K562 (cell line): ENCODE results near the gene PHF10. TPM values are rescaled to one million over a fixed set of nuclear protein-coding genes. Genes with fewer than 3 reads are reported as not detected.

Source experiments
- FIP1L1 ChIP-seq: fragments of 200-400 bp; formaldehyde crosslinking; IDR thresholded peaks from 2 replicates; pipeline ENCODE4 v1.6.1; 2018; ENCODE audit warnings: mild to moderate bottlenecking, low read depth, low read length; ENCODE audit not compliant: poor library complexity, severe bottlenecking
- PHF20 ChIP-seq: fragments of 450-650 bp; IDR thresholded peaks from 2 replicates; pipeline ENCODE4 v1.6.1; 2018; ENCODE audit not compliant: partially characterized antibody
- TBL1XR1 ChIP-seq, 2 experiments: IDR thresholded peaks; 2 replicates each; pipeline ENCODE4 v1.6.1; 2012; ENCODE audit warnings: improper control_type of control experiment in 2 of 2, low read length in 2 of 2, mild to moderate bottlenecking in 1 of 2
- ZFP30 ChIP-seq: fragments of 250-450 bp; sonication (Bioruptor Pico); IDR thresholded peaks from 2 replicates; pipeline ENCODE4 v1.8.0; 2022; ENCODE audit warnings: moderate library complexity, mild to moderate bottlenecking, inconsistent platforms, borderline replicate concordance
- ZNF282 ChIP-seq: sonication (generic); formaldehyde crosslinking; IDR thresholded peaks from 2 replicates; pipeline ENCODE4 v1.8.1; 2023; ENCODE audit warnings: missing genetic modification reagents
- polyA plus RNA-seq, 8 experiments: library from polyadenylated mRNA; depleted of rRNA in 4 of 8; stranded (reverse) in 5 of 8; unstranded in 3 of 8; fragments of >200 nt; fragmentation: Nextera tagmentation in 2 of 8; fragmentation: Illumina TruSeq in 1 of 8; extraction: Ambion mirVana in 2 of 8; extraction: Trizol in 1 of 8; gene quantifications; 2 replicates each; pipeline versions ENCODE4 v1.2.1 to v1.2.3, GENCODE V29; 2011 to 2014; ENCODE audit warnings: inconsistent platforms in 1 of 8, missing spikeins in 1 of 8
- total RNA-seq, 7 experiments: library from RNA; depleted of rRNA in 6 of 7; stranded (reverse); fragments of >200 nt in 6 of 7; fragmentation: Illumina TruSeq in 2 of 7; extraction: Trizol in 2 of 7; gene quantifications; 2 replicates each; pipeline versions ENCODE4 v1.2.1 to v1.2.3, GENCODE V29; 2011 to 2021; ENCODE audit warnings: low replicate concordance in 1 of 7
- TF ChIP-seq, protein P1 (sequence below), 2 experiments: fragments of 450-650 bp in 1 of 2; sonication (generic) in 1 of 2; formaldehyde crosslinking; conservative IDR thresholded peaks; 2 replicates each; pipeline versions ENCODE4 v1.4.0 to v1.8.1; 2020 to 2022; ENCODE audit warnings: mild to moderate bottlenecking in 1 of 2, missing genetic modification reagents in 1 of 2
- TF ChIP-seq, protein P2 (sequence below): sonication (generic); formaldehyde crosslinking; IDR thresholded peaks from 2 replicates; pipeline ENCODE4 v1.8.0; 2023; ENCODE audit warnings: missing genetic modification reagents, mild to moderate bottlenecking, borderline replicate concordance

PHF10 gene
- total and polyA plus RNA-seq, 9 of the 15 experiments (the other 6 are each of a cell fraction or from before 2014, with no cell fraction given), result 23.9 to 88.9 (median 46.0) TPM

DNA sequence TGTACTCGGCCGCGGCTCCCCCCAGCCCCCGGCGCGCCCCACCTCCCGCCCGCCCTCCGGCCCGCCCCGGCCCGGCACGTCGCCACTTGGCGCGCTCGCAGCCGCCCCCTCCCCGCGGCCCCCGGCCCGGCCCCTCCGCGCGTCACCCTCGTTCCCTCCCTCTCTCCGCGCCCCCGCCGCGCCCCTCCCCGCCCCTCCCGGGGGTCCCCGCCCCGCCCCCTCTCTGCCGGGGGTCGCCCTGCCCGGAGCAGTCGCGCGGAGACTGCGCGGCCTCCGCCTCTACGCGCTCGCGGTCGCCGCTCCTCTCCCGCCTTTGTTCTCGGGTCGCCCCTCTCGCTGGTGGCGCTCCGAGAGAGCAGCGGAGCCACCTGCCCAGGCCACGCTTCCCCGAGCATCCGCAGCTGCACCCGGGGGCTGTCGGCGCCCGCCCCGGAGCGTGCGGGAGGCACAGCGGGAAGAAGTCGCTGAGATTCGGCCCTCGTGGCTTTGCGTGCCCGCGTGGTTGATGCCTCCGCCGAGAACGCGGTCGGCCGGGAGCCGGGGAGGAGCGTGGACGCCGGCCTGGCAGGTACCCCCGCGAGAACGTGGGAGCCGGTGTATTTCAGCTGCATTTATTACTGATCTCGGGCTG lies at the start of gene PHF10 (continued):
- TF ChIP-seq FIP1L1 (peak; percentile 65), ZFP30 (CRISPR knock-in tag) (no peak), ZNF282 (peak; percentile 86; the same call in 1 of the 2 replicates), TBL1XR1 (IDR thresholded peaks at IDR 0.05; ENCODE audit: low read length in 2 of 2) (0 out of 4 replicates have a peak, but pooled peaks of 1 of the 2 experiments have one; percentile 30), PHF20 (peak; percentile 66)
- TF ChIP-seq, protein P1, sequence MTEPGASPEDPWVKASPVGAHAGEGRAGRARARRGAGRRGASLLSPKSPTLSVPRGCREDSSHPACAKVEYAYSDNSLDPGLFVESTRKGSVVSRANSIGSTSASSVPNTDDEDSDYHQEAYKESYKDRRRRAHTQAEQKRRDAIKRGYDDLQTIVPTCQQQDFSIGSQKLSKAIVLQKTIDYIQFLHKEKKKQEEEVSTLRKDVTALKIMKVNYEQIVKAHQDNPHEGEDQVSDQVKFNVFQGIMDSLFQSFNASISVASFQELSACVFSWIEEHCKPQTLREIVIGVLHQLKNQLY (CRISPR knock-in tag; conservative IDR thresholded peaks at IDR 0.05), result 0 out of 4 replicates have a peak, but pooled peaks of 1 of the 2 experiments have one; percentile 49
- TF ChIP-seq, protein P2, sequence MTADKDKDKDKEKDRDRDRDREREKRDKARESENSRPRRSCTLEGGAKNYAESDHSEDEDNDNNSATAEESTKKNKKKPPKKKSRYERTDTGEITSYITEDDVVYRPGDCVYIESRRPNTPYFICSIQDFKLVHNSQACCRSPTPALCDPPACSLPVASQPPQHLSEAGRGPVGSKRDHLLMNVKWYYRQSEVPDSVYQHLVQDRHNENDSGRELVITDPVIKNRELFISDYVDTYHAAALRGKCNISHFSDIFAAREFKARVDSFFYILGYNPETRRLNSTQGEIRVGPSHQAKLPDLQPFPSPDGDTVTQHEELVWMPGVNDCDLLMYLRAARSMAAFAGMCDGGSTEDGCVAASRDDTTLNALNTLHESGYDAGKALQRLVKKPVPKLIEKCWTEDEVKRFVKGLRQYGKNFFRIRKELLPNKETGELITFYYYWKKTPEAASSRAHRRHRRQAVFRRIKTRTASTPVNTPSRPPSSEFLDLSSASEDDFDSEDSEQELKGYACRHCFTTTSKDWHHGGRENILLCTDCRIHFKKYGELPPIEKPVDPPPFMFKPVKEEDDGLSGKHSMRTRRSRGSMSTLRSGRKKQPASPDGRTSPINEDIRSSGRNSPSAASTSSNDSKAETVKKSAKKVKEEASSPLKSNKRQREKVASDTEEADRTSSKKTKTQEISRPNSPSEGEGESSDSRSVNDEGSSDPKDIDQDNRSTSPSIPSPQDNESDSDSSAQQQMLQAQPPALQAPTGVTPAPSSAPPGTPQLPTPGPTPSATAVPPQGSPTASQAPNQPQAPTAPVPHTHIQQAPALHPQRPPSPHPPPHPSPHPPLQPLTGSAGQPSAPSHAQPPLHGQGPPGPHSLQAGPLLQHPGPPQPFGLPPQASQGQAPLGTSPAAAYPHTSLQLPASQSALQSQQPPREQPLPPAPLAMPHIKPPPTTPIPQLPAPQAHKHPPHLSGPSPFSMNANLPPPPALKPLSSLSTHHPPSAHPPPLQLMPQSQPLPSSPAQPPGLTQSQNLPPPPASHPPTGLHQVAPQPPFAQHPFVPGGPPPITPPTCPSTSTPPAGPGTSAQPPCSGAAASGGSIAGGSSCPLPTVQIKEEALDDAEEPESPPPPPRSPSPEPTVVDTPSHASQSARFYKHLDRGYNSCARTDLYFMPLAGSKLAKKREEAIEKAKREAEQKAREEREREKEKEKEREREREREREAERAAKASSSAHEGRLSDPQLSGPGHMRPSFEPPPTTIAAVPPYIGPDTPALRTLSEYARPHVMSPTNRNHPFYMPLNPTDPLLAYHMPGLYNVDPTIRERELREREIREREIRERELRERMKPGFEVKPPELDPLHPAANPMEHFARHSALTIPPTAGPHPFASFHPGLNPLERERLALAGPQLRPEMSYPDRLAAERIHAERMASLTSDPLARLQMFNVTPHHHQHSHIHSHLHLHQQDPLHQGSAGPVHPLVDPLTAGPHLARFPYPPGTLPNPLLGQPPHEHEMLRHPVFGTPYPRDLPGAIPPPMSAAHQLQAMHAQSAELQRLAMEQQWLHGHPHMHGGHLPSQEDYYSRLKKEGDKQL, result 0 out of 2 replicates have a peak, but pooled peaks have one; percentile 77
